HCT116 (cell line): ENCODE measurements around the gene B3GALT5. TPM values are rescaled to one million over a fixed set of nuclear protein-coding genes. Genes with fewer than 3 reads are reported as not detected.
A peak's percentile ranks its signal among the peaks of the same experiment; 100 is the strongest.

Experiments
- ATAC-seq: fragments of 200-7000 bp; cut with Tn5 transposase; 2 replicates; pipeline ENCODE4 v1.9.1; 2020; ENCODE audit warnings: mild to moderate bottlenecking, moderate library complexity
- BruUV-seq: library from RNA; stranded (reverse); fragments of 400-500 nt; replicated peaks from 2 replicates; lab custom pipeline; 2021; lab: Mats Ljungman, UMichigan
- CTCF ChIA-PET: fragments of 300-600 bp; sonication (Branson Sonifier 250); formaldehyde crosslinking; loops from one replicate; lab custom pipeline; 2021; ENCODE audit warnings: antibody characterized with exemption; lab: Charles Lee
- POLR2A ChIA-PET: fragments of 300-600, 350-600 bp; sonication (Branson Sonifier 250); formaldehyde crosslinking; loops from one replicate; lab custom pipeline; 2021; ENCODE audit warnings: antibody characterized with exemption; lab: Charles Lee
- RAD21 ChIA-PET, 2 experiments: fragments of 300-600 bp; sonication (Branson Sonifier 250); formaldehyde crosslinking; loops; one replicate each; lab custom pipeline; 2023; ENCODE audit warnings: low total read pairs in 2 of 2; ENCODE audit not compliant: uncharacterized antibody in 2 of 2, unreplicated experiment in 2 of 2, low non-redundant PET in 1 of 2; lab: Charles Lee
- DNase-seq: peaks from one replicate; pipeline ENCODE4 v3.0.0-alpha.2; 2010; ENCODE audit warnings: low read depth, low spot score
- H2AFZ ChIP-seq: fragments of 200-600 bp; shearing (Covaris generic), sonication (generic); 2 replicates; pipeline ENCODE4 v1.6.1; 2017; ENCODE audit warnings: low read depth, mixed run types, mixed read lengths, antibody characterized with exemption, low read length; ENCODE audit not compliant: poor library complexity, severe bottlenecking
- H3K27ac ChIP-seq: 2 replicates; pipeline ENCODE4 v1.5.1; 2012; ENCODE audit warnings: low read depth, low read length
- H3K27me3 ChIP-seq: fragments of 200-600 bp; sonication (generic); 2 replicates; pipeline ENCODE4 v1.6.1; 2016; ENCODE audit warnings: mixed run types, low read length, mixed read lengths; ENCODE audit not compliant: insufficient read depth
- H3K36me3 ChIP-seq, 2 experiments: fragments of 200-500 bp in 1 of 2; fragments of 200-600 bp in 1 of 2; sonication (Bioruptor generic) in 1 of 2; sonication (generic) in 1 of 2; 2 replicates each; pipeline versions ENCODE4 v1.5.1 to v1.6.1; 2014 to 2016; ENCODE audit warnings: low read length in 2 of 2, inconsistent platforms in 1 of 2, mixed read lengths in 1 of 2, mixed run types in 1 of 2; ENCODE audit not compliant: insufficient read depth in 2 of 2, control insufficient read depth in 1 of 2
- H3K4me1 ChIP-seq, 2 experiments: fragments of 200-600 bp in 1 of 2; sonication (generic) in 1 of 2; 2 replicates each; pipeline versions ENCODE4 v1.5.1 to v1.6.1; 2012 to 2017; ENCODE audit warnings: low read length in 2 of 2, inconsistent platforms in 1 of 2, mild to moderate bottlenecking in 1 of 2, mixed read lengths in 1 of 2, mixed run types in 1 of 2, moderate library complexity in 1 of 2; ENCODE audit not compliant: insufficient read depth in 2 of 2, control insufficient read depth in 1 of 2
- H3K4me2 ChIP-seq: fragments of 200-600 bp; sonication (generic); 2 replicates; pipeline ENCODE4 v1.6.1; 2017; ENCODE audit warnings: mixed run types, low read length, mixed read lengths
- H3K4me3 ChIP-seq, 2 experiments: fragments of 200-600 bp in 1 of 2; sonication (generic) in 1 of 2; replicated peaks in 1 of 2; 2 replicates each; pipeline ENCODE4 v1.5.1; 2011 to 2016; ENCODE audit warnings: low read length in 2 of 2, control low read depth in 1 of 2, low read depth in 1 of 2, mild to moderate bottlenecking in 1 of 2, mixed read lengths in 1 of 2, mixed run types in 1 of 2
- H3K79me2 ChIP-seq: fragments of 200-600 bp; sonication (generic); 2 replicates; pipeline ENCODE4 v1.6.1; 2017; ENCODE audit warnings: mild to moderate bottlenecking, mixed run types, low read length, moderate library complexity, mixed read lengths; ENCODE audit not compliant: insufficient read depth
- H3K9ac ChIP-seq: fragments of 200-600 bp; sonication (generic); 2 replicates; pipeline ENCODE4 v1.6.1; 2016; ENCODE audit warnings: low read length, mixed read lengths
- H3K9me2 ChIP-seq: fragments of 200-600 bp; sonication (generic), shearing (Covaris generic); 2 replicates; pipeline ENCODE4 v1.6.1; 2017; ENCODE audit warnings: mixed run types, mild to moderate bottlenecking, moderate library complexity; ENCODE audit not compliant: insufficient read depth
- H3K9me3 ChIP-seq, 2 experiments: fragments of 200-500 bp in 1 of 2; fragments of 200-600 bp in 1 of 2; sonication (Bioruptor generic) in 1 of 2; sonication (generic) in 1 of 2; 2 replicates each; pipeline ENCODE4 v1.6.1; 2014 to 2017; ENCODE audit warnings: low read length in 2 of 2, mixed read lengths in 2 of 2, inconsistent platforms in 1 of 2, low read depth in 1 of 2, mild to moderate bottlenecking in 1 of 2, mixed run types in 1 of 2, moderate library complexity in 1 of 2; ENCODE audit not compliant: control insufficient read depth in 1 of 2, insufficient read depth in 1 of 2
- H4K20me1 ChIP-seq: fragments of 200-600 bp; sonication (generic), shearing (Covaris generic); 2 replicates; pipeline ENCODE4 v1.6.1; 2017; ENCODE audit warnings: mixed run types, mild to moderate bottlenecking, moderate library complexity; ENCODE audit not compliant: insufficient read depth
- CBX3 ChIP-seq: IDR thresholded peaks from 2 replicates; pipeline ENCODE4 v1.6.1; 2012; ENCODE audit warnings: low read depth
- CEBPB ChIP-seq: IDR thresholded peaks from 2 replicates; pipeline ENCODE4 v1.6.1; 2012; ENCODE audit warnings: low read depth
- EGR1 ChIP-seq: IDR thresholded peaks from 2 replicates; pipeline ENCODE4 v1.6.1; 2012; ENCODE audit warnings: low read depth
- EZH2 ChIP-seq: fragments of 200-600 bp; sonication (generic); IDR thresholded peaks from 2 replicates; pipeline ENCODE4 v1.6.1; 2017; ENCODE audit warnings: antibody characterized with exemption, mixed run types
- SRF ChIP-seq: IDR thresholded peaks from 2 replicates; pipeline ENCODE4 v1.6.1; 2012; ENCODE audit warnings: low read depth
- YY1 ChIP-seq: IDR thresholded peaks from 2 replicates; pipeline ENCODE4 v1.6.1; 2011; ENCODE audit warnings: low read length, low read depth, moderate library complexity, mild to moderate bottlenecking; ENCODE audit not compliant: insufficient replicate concordance; ENCODE audit errors: extremely low read depth
- ZFX ChIP-seq: fragments of 450-650 bp; IDR thresholded peaks from 2 replicates; pipeline ENCODE4 v1.6.1; 2017
- intact Hi-C: fragments of 100-400 bp; cut with micrococcal nuclease; formaldehyde crosslinking; loops from 2 replicates; pipeline ENCODE4 v1.10.0; 2022
- total RNA-seq: library from RNA; stranded (reverse); gene quantifications from one replicate; pipeline ENCODE4 v1.2.1, GENCODE V29; 2021; ENCODE audit not compliant: unreplicated experiment
- TF ChIP-seq, protein P1 (sequence below): IDR thresholded peaks from 2 replicates; pipeline ENCODE4 v1.6.1; 2011; ENCODE audit warnings: mild to moderate bottlenecking, low read length, moderate library complexity; ENCODE audit not compliant: insufficient replicate concordance; ENCODE audit errors: extremely low read depth
- TF ChIP-seq, protein P2 (sequence below): IDR thresholded peaks from 2 replicates; pipeline ENCODE4 v1.6.1; 2012
- TF ChIP-seq, protein P3 (sequence below): IDR thresholded peaks from 2 replicates; pipeline ENCODE4 v1.6.1; 2012; ENCODE audit warnings: low read depth

B3GALT5 gene
- total RNA-seq, 1 experiment from 2014 or later: 1.2 TPM

DNA sequence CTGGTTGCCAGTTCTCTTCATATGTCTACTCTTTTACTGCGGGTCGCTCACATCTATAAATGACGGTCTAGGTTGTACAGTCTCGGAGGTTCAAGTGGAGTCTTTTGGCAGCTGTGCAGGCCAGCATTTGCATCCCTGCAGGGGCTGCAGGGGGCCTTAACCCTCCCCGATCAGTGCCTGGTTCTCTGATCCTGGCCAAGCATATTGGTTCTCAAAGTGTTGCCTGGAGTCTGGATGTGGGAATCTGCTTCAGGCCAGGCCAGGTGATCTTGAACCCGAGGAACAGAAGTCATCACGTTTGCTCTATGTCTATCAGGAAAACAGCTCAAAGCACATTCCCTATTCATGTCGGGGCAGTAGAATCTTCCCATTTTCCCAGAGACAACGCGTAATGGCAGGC is 21.8 kb downstream of the B3GALT5 start (continued):
- TF ChIP-seq, protein P1, sequence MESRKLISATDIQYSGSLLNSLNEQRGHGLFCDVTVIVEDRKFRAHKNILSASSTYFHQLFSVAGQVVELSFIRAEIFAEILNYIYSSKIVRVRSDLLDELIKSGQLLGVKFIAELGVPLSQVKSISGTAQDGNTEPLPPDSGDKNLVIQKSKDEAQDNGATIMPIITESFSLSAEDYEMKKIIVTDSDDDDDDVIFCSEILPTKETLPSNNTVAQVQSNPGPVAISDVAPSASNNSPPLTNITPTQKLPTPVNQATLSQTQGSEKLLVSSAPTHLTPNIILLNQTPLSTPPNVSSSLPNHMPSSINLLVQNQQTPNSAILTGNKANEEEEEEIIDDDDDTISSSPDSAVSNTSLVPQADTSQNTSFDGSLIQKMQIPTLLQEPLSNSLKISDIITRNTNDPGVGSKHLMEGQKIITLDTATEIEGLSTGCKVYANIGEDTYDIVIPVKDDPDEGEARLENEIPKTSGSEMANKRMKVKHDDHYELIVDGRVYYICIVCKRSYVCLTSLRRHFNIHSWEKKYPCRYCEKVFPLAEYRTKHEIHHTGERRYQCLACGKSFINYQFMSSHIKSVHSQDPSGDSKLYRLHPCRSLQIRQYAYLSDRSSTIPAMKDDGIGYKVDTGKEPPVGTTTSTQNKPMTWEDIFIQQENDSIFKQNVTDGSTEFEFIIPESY: no peak
- TF ChIP-seq EZH2: no peak

DNA sequence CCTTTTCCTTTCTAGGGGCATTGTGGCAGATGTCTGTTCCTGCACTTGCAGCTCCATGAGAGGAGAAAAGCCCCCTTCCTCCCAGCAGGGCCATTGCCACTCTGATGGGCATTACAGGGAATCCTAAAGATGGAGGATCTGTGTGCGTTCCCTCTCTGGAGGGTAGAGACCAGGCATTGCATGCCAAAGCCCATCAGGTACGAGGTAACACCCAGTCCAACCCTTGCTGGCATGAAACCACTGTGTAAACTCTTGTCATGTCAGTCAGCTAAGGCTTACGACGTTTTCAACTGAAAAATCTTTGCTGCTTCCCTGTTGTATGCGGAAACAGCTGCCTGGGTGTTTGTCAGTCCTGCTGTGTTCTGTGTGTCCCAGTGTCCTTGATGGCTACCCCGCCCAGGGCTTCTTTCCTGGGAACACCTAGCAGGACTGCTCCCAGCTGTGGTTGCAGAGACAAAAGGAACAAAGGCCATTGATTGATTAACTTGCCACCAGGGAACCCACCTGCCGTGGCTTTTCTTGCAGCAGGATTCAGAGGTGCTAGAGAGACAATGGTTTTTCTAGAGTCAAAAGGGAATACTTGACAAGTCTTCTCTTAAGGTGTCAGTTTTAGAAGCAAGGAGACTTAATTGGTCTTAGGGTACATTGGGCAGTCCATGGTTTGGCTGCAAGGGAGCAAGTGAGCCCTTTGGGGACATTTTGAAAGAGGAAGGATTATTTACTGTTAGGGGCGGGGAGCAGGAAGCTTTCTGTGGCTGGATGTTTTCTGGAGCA is 24.6 kb downstream of the B3GALT5 start:
- H3K79me2 ChIP-seq: no peaks in the 10 kb centered on the region
- no peak overlapping the region for H2AFZ ChIP-seq
- ATAC-seq (no peak), DNase-seq (no peak)
- H4K20me1 ChIP-seq: no peaks in the 10 kb centered on the region
- H3K9ac ChIP-seq: no peak overlapping the region
- no peaks in the 10 kb centered on the region for H3K36me3 ChIP-seq
- peaks cover 26 to 49% of the 10 kb centered on the region in 2 experiments for H3K4me1 ChIP-seq
- intact Hi-C loops: loop anchor here (10.0 kb wide), 1 partner anchor 453 kb away; the partner anchor contains the start of gene PSMG1
- ChIA-PET POLR2A (no interaction called here), CTCF (no interaction called here), RAD21 (no interaction called here)
- H3K27ac ChIP-seq: no peak overlapping the region
- no peaks in the 10 kb centered on the region for H3K9me3 ChIP-seq
- TF ChIP-seq, protein P1: no peak
- TF ChIP-seq CEBPB (no peak), YY1 (no peak), ZFX (no peak), EGR1 (no peak), CBX3 (no peak), SRF (no peak)
- TF ChIP-seq, protein P2, sequence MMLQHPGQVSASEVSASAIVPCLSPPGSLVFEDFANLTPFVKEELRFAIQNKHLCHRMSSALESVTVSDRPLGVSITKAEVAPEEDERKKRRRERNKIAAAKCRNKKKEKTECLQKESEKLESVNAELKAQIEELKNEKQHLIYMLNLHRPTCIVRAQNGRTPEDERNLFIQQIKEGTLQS: no peak
- TF ChIP-seq, protein P3, sequence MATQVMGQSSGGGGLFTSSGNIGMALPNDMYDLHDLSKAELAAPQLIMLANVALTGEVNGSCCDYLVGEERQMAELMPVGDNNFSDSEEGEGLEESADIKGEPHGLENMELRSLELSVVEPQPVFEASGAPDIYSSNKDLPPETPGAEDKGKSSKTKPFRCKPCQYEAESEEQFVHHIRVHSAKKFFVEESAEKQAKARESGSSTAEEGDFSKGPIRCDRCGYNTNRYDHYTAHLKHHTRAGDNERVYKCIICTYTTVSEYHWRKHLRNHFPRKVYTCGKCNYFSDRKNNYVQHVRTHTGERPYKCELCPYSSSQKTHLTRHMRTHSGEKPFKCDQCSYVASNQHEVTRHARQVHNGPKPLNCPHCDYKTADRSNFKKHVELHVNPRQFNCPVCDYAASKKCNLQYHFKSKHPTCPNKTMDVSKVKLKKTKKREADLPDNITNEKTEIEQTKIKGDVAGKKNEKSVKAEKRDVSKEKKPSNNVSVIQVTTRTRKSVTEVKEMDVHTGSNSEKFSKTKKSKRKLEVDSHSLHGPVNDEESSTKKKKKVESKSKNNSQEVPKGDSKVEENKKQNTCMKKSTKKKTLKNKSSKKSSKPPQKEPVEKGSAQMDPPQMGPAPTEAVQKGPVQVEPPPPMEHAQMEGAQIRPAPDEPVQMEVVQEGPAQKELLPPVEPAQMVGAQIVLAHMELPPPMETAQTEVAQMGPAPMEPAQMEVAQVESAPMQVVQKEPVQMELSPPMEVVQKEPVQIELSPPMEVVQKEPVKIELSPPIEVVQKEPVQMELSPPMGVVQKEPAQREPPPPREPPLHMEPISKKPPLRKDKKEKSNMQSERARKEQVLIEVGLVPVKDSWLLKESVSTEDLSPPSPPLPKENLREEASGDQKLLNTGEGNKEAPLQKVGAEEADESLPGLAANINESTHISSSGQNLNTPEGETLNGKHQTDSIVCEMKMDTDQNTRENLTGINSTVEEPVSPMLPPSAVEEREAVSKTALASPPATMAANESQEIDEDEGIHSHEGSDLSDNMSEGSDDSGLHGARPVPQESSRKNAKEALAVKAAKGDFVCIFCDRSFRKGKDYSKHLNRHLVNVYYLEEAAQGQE: no peak
- no peaks in the 10 kb centered on the region for H3K9me2 ChIP-seq
- no peak overlapping the region for H3K4me3 ChIP-seq
- no peaks in the 10 kb centered on the region for H3K27me3 ChIP-seq
- no TSS peak for BruUV-seq
- peak overlapping the region; percentile 23; the same call in 1 of the 2 replicates for H3K4me2 ChIP-seq
